Immature natural killer cell (primary cell): ENCODE results near the gene TXK. TPM values are rescaled to one million over a fixed set of nuclear protein-coding genes. Genes with fewer than 3 reads are reported as not detected.

ENCODE experiments used
- DNase-seq, 3 donors: peaks; one replicate each; pipeline ENCODE4 v3.0.0; 2022; ENCODE audit warnings: mixed read lengths in 1 of 3
- H3K27ac Mint-ChIP-seq, 6 donors: one replicate each; pipeline ENCODE4 v1.8.0; 2020; ENCODE audit warnings: mixed read lengths in 6 of 6, mild to moderate bottlenecking in 5 of 6, inconsistent platforms in 4 of 6, moderate library complexity in 3 of 6
- H3K27me3 Mint-ChIP-seq, 3 donors: one replicate each; pipeline ENCODE4 v1.8.0; 2020 to 2021; ENCODE audit warnings: low read depth in 3 of 3, mild to moderate bottlenecking in 3 of 3, mixed read lengths in 3 of 3, moderate library complexity in 3 of 3, inconsistent platforms in 1 of 3
- H3K36me3 Mint-ChIP-seq, 3 donors: one replicate each; pipeline ENCODE4 v1.8.0; 2020; ENCODE audit warnings: mixed read lengths in 3 of 3, inconsistent platforms in 2 of 3, mild to moderate bottlenecking in 2 of 3
- H3K4me1 Mint-ChIP-seq, 2 donors: one replicate each; pipeline ENCODE4 v1.8.0; 2020; ENCODE audit warnings: inconsistent platforms in 2 of 2, mild to moderate bottlenecking in 2 of 2, mixed read lengths in 2 of 2, moderate library complexity in 1 of 2
- H3K4me3 Mint-ChIP-seq, 5 donors: one replicate each; pipeline ENCODE4 v1.8.0; 2020; ENCODE audit warnings: mild to moderate bottlenecking in 5 of 5, mixed read lengths in 5 of 5, inconsistent platforms in 3 of 5, moderate library complexity in 3 of 5
- H3K9me3 Mint-ChIP-seq, 6 donors: one replicate each; pipeline ENCODE4 v1.8.0; 2020; ENCODE audit warnings: mild to moderate bottlenecking in 6 of 6, mixed read lengths in 6 of 6, inconsistent platforms in 4 of 6, moderate library complexity in 3 of 6
- polyA plus RNA-seq, 3 donors: library from polyadenylated mRNA; unstranded; fragments of 300-500 nt; fragmentation: Illumina TruSeq; gene quantifications; one replicate each; pipeline ENCODE4 v1.2.3, GENCODE V29; 2021

TXK gene
- polyA plus RNA-seq, 3 donors from 2014 or later = 176 to 314 (median 243) TPM

GRCh38 chr4:48109413-48110263 is 24.4 kb downstream of the TXK start:
- H3K27me3 Mint-ChIP-seq = peaks cover 0 to 4% (median 0%) of the 10 kb centered on the region in 3 donors
- H3K36me3 Mint-ChIP-seq = peaks cover 45 to 75% (median 55%) of the 10 kb centered on the region in 3 donors
- peak overlapping the region; percentile 78 to 99 (median 98) for H3K4me3 Mint-ChIP-seq
- no peaks in the 10 kb centered on the region for H3K9me3 Mint-ChIP-seq
- peaks cover 74 to 95% of the 10 kb centered on the region in 2 donors for H3K4me1 Mint-ChIP-seq
- peak overlapping the region; percentile 70 to 97 (median 84) for H3K27ac Mint-ChIP-seq
- DNase-seq = peak; percentile 46 to 55 (median 54)

GRCh38 chr4:48108309-48109073 is 25.6 kb downstream of the TXK start:
- Mint-ChIP-seq H3K27me3 (peaks cover 0 to 4% (median 0%) of the 10 kb centered on the region in 3 donors), H3K36me3 (peaks cover 40 to 70% (median 49%) of the 10 kb centered on the region in 3 donors), H3K4me1 (peaks cover 73 to 89% of the 10 kb centered on the region in 2 donors), H3K9me3 (no peaks in the 10 kb centered on the region), H3K4me3 (peak overlapping the region; percentile 27 to 98 (median 53)), H3K27ac (peak overlapping the region; percentile 34 to 97 (median 72))
- no peak for DNase-seq

GRCh38 chr4:48105230-48105629 is 28.8 kb downstream of the TXK start:
- H3K4me1 Mint-ChIP-seq = peaks cover 66 to 89% of the 10 kb centered on the region in 2 donors
- peaks cover 0 to 2% (median 1%) of the 10 kb centered on the region in 3 donors for H3K27me3 Mint-ChIP-seq
- H3K4me3 Mint-ChIP-seq = peak overlapping the region in 3 of 5 donors; percentile 20 to 59 (median 43)
- DNase-seq = no peak
- H3K27ac Mint-ChIP-seq = peak overlapping the region; percentile 61 to 90 (median 83)
- H3K36me3 Mint-ChIP-seq = peaks cover 24 to 62% (median 27%) of the 10 kb centered on the region in 3 donors
- H3K9me3 Mint-ChIP-seq = no peaks in the 10 kb centered on the region

GRCh38 chr4:48103483-48104139 is 30.4 kb downstream of the TXK start:
- peaks cover 0 to 1% (median 0%) of the 10 kb centered on the region in 3 donors for H3K27me3 Mint-ChIP-seq
- peak overlapping the region; percentile 75 to 92 (median 84) for H3K27ac Mint-ChIP-seq
- DNase-seq = no peak
- peaks cover 55 to 88% of the 10 kb centered on the region in 2 donors for H3K4me1 Mint-ChIP-seq
- H3K4me3 Mint-ChIP-seq = peak overlapping the region; percentile 8 to 69 (median 46)
- no peaks in the 10 kb centered on the region for H3K9me3 Mint-ChIP-seq
- H3K36me3 Mint-ChIP-seq = peaks cover 20 to 56% (median 25%) of the 10 kb centered on the region in 3 donors

GRCh38 chr4:48102303-48102702 is 31.7 kb downstream of the TXK start:
- H3K36me3 Mint-ChIP-seq = peaks cover 19 to 50% (median 23%) of the 10 kb centered on the region in 3 donors
- peaks cover 0 to 1% (median 0%) of the 10 kb centered on the region in 3 donors for H3K27me3 Mint-ChIP-seq
- no peaks in the 10 kb centered on the region for H3K9me3 Mint-ChIP-seq
- H3K27ac Mint-ChIP-seq = peak overlapping the region; percentile 12 to 92 (median 80)
- H3K4me3 Mint-ChIP-seq = peak overlapping the region; percentile 40 to 68 (median 56)
- H3K4me1 Mint-ChIP-seq = peaks cover 53 to 85% of the 10 kb centered on the region in 2 donors
- DNase-seq = peak in 1 of 3 donors; percentile 35

GRCh38 chr4:48100256-48100655 is 33.8 kb downstream of the TXK start:
- Mint-ChIP-seq H3K27me3 (peaks cover 0 to 1% (median 0%) of the 10 kb centered on the region in 3 donors), H3K36me3 (peaks cover 16 to 47% (median 24%) of the 10 kb centered on the region in 3 donors), H3K27ac (peak overlapping the region in 4 of 6 donors; percentile 35 to 78 (median 56)), H3K4me3 (peak overlapping the region in 2 of 5 donors; percentile 17 to 18), H3K4me1 (peaks cover 43 to 64% of the 10 kb centered on the region in 2 donors), H3K9me3 (no peaks in the 10 kb centered on the region)
- no peak for DNase-seq

GRCh38 chr4:48095441-48095840 is 38.6 kb downstream of the TXK start:
- H3K27ac Mint-ChIP-seq = peak overlapping the region; percentile 4 to 86 (median 70)
- peaks cover 15 to 29% (median 20%) of the 10 kb centered on the region in 3 donors for H3K36me3 Mint-ChIP-seq
- H3K4me1 Mint-ChIP-seq = peaks cover 26 to 33% of the 10 kb centered on the region in 2 donors
- H3K27me3 Mint-ChIP-seq = no peaks in the 10 kb centered on the region
- no peak for DNase-seq
- no peaks in the 10 kb centered on the region for H3K9me3 Mint-ChIP-seq
- peak overlapping the region in 1 of 5 donors; percentile 7 for H3K4me3 Mint-ChIP-seq

- Mint-ChIP-seq H3K36me3 (peaks cover 11 to 24% (median 16%) of the 10 kb centered on the region in 3 donors), H3K9me3 (no peaks in the 10 kb centered on the region)
- DNase-seq = no peak
Observed at GRCh38 chr4:48093991-48094416, 40.0 kb downstream of the TXK start.

GRCh38 chr4:48090621-48091020 is 43.4 kb downstream of the TXK start:
- DNase-seq = no peak
- Mint-ChIP-seq H3K4me3 (no peak overlapping the region), H3K4me1 (peaks cover 17 to 39% of the 10 kb centered on the region in 2 donors), H3K9me3 (no peaks in the 10 kb centered on the region), H3K27me3 (no peaks in the 10 kb centered on the region), H3K36me3 (peaks cover 24 to 39% (median 29%) of the 10 kb centered on the region in 3 donors), H3K27ac (no peak overlapping the region)

More at GRCh38 chr4:48093991-48094416, 40.0 kb downstream of the TXK start:
- H3K27me3 Mint-ChIP-seq = no peaks in the 10 kb centered on the region
- peaks cover 12 to 31% of the 10 kb centered on the region in 2 donors for H3K4me1 Mint-ChIP-seq
- H3K27ac Mint-ChIP-seq = peak overlapping the region in 3 of 6 donors; percentile 64 to 81 (median 68)
- H3K4me3 Mint-ChIP-seq = no peak overlapping the region

GRCh38 chr4:48085821-48086589 is 48.0 kb downstream of the TXK start:
- no peaks in the 10 kb centered on the region for H3K27me3 Mint-ChIP-seq
- H3K9me3 Mint-ChIP-seq = no peaks in the 10 kb centered on the region
- H3K27ac Mint-ChIP-seq = peak overlapping the region; percentile 69 to 89 (median 80)
- peaks cover 41 to 63% of the 10 kb centered on the region in 2 donors for H3K4me1 Mint-ChIP-seq
- H3K4me3 Mint-ChIP-seq = peak overlapping the region in 1 of 5 donors; percentile 8
- peak in 2 of 3 donors; percentile 23 to 45 for DNase-seq
- H3K36me3 Mint-ChIP-seq = peaks cover 28 to 61% (median 42%) of the 10 kb centered on the region in 3 donors

GRCh38 chr4:48082956-48083355 is 51.1 kb downstream of the TXK start:
- no peak for DNase-seq
- Mint-ChIP-seq H3K4me1 (peaks cover 60 to 93% of the 10 kb centered on the region in 2 donors), H3K27ac (peak overlapping the region in 5 of 6 donors; percentile 77 to 82 (median 78)), H3K36me3 (peaks cover 23 to 70% (median 47%) of the 10 kb centered on the region in 3 donors), H3K27me3 (peaks cover 0 to 1% (median 0%) of the 10 kb centered on the region in 3 donors), H3K4me3 (no peak overlapping the region), H3K9me3 (no peaks in the 10 kb centered on the region)

GRCh38 chr4:48081196-48081595 is 52.9 kb downstream of the TXK start:
- no peaks in the 10 kb centered on the region for H3K9me3 Mint-ChIP-seq
- peaks cover 0 to 4% (median 1%) of the 10 kb centered on the region in 3 donors for H3K27me3 Mint-ChIP-seq
- H3K36me3 Mint-ChIP-seq = peaks cover 18 to 67% (median 47%) of the 10 kb centered on the region in 3 donors
- DNase-seq = no peak
- no peak overlapping the region for H3K4me3 Mint-ChIP-seq
- peaks cover 64 to 98% of the 10 kb centered on the region in 2 donors for H3K4me1 Mint-ChIP-seq
- H3K27ac Mint-ChIP-seq = peak overlapping the region in 4 of 6 donors; percentile 32 to 83 (median 80)
